IMR-90 (cell line): ENCODE results near the gene SS18L1. TPM values are rescaled to one million over a fixed set of nuclear protein-coding genes. Genes with fewer than 3 reads are reported as not detected.

ENCODE experiments used
- ATAC-seq: fragments of 200-7000 bp; cut with Tn5 transposase; 2 replicates; pipeline ENCODE4 v1.9.1; 2020; ENCODE audit warnings: low read depth, mild to moderate bottlenecking, moderate library complexity
- BruUV-seq: library from RNA; stranded (reverse); fragments of 400-500 nt; replicated peaks from 2 replicates; lab custom pipeline; 2021; lab: Mats Ljungman, UMichigan
- CTCF ChIA-PET: fragments of 300-600 bp; formaldehyde crosslinking; extraction: SDS; loops from one replicate; lab custom pipeline; 2021; ENCODE audit warnings: antibody characterized with exemption; lab: Yijun Ruan, JAX
- POLR2A ChIA-PET: fragments of 300-600 bp; sonication (Branson Sonifier 250); formaldehyde crosslinking; loops from one replicate; lab custom pipeline; 2022; ENCODE audit warnings: antibody characterized with exemption; ENCODE audit not compliant: unreplicated experiment; lab: Charles Lee
- DNase-seq: peaks from one replicate; pipeline ENCODE4 v3.0.0; 2013
- H2AFZ ChIP-seq: replicated peaks from 2 replicates; pipeline ENCODE3; 2013; ENCODE audit warnings: low read length, mild to moderate bottlenecking; ENCODE audit not compliant: poor library complexity
- H2AK5ac ChIP-seq: 2 replicates; pipeline ENCODE4 v1.6.1; 2013; ENCODE audit warnings: low read depth, low read length, inconsistent platforms
- H2AK9ac ChIP-seq: replicated peaks from 2 replicates; pipeline ENCODE3; 2013; ENCODE audit warnings: mild to moderate bottlenecking, low read depth, low read length, moderate library complexity; ENCODE audit not compliant: poor library complexity
- H2BK120ac ChIP-seq: 2 replicates; pipeline ENCODE4 v1.6.1; 2013; ENCODE audit warnings: low read depth, low read length, inconsistent platforms
- H2BK15ac ChIP-seq: 3 replicates; pipeline ENCODE4 v1.6.1; 2013; ENCODE audit warnings: low read depth, low read length, inconsistent platforms
- H2BK20ac ChIP-seq: 2 replicates; pipeline ENCODE4 v1.6.1; 2013; ENCODE audit warnings: low read depth, mild to moderate bottlenecking, inconsistent platforms, low read length, moderate library complexity
- H2BK5ac ChIP-seq: 2 replicates; pipeline ENCODE4 v1.6.1; 2013; ENCODE audit warnings: mild to moderate bottlenecking, low read depth, low read length, inconsistent platforms; ENCODE audit not compliant: poor library complexity, severe bottlenecking
- H3K14ac ChIP-seq: replicated peaks from 2 replicates; pipeline ENCODE4 v1.6.1; 2013; ENCODE audit warnings: low read depth, low read length, inconsistent platforms
- H3K18ac ChIP-seq: 2 replicates; pipeline ENCODE4 v1.6.1; 2013; ENCODE audit warnings: low read depth, low read length, control low read depth
- H3K23ac ChIP-seq: 2 replicates; pipeline ENCODE4 v1.6.1; 2013; ENCODE audit warnings: low read depth, low read length, inconsistent platforms
- H3K27ac ChIP-seq: 2 replicates; pipeline ENCODE4 v1.5.1; 2013; ENCODE audit warnings: mild to moderate bottlenecking, control low read depth, low read length; ENCODE audit not compliant: insufficient read depth
- H3K27me3 ChIP-seq: 2 replicates; pipeline ENCODE4 v1.6.1; 2013; ENCODE audit warnings: low read length; ENCODE audit not compliant: control insufficient read depth, insufficient read depth
- H3K36me3 ChIP-seq: 2 replicates; pipeline ENCODE4 v1.6.1; 2013; ENCODE audit warnings: low read length, mixed read lengths; ENCODE audit not compliant: control insufficient read depth, insufficient read depth
- H3K4ac ChIP-seq: 2 replicates; pipeline ENCODE4 v1.6.1; 2013; ENCODE audit warnings: low read depth, low read length, inconsistent platforms
- H3K4me1 ChIP-seq: 2 replicates; pipeline ENCODE4 v1.6.1; 2013; ENCODE audit warnings: low read length, mixed read lengths; ENCODE audit not compliant: control insufficient read depth, insufficient read depth
- H3K4me2 ChIP-seq: 2 replicates; pipeline ENCODE4 v1.6.1; 2013; ENCODE audit warnings: low read depth, mild to moderate bottlenecking, control low read depth, low read length, moderate library complexity
- H3K4me3 ChIP-seq: 2 replicates; pipeline ENCODE4 v1.5.1; 2013; ENCODE audit warnings: low read depth, mild to moderate bottlenecking, control low read depth, low read length, moderate library complexity; ENCODE audit not compliant: insufficient read depth
- H3K56ac ChIP-seq: 2 replicates; pipeline ENCODE4 v1.6.1; 2013; ENCODE audit warnings: low read length, inconsistent platforms; ENCODE audit not compliant: insufficient read depth; ENCODE audit errors: extremely low read depth
- H3K79me1 ChIP-seq, 2 experiments: 2 replicates each; pipeline ENCODE4 v1.6.1; 2013; ENCODE audit warnings: low read length in 2 of 2, inconsistent platforms in 1 of 2, low read depth in 1 of 2
- H3K9ac ChIP-seq: 2 replicates; pipeline ENCODE4 v1.6.1; 2013; ENCODE audit warnings: low read depth, low read length, control low read depth
- H3K9me1 ChIP-seq: 2 replicates; pipeline ENCODE4 v1.6.1; 2013; ENCODE audit warnings: low read length, inconsistent platforms; ENCODE audit not compliant: insufficient read depth
- H3K9me3 ChIP-seq: 2 replicates; pipeline ENCODE4 v1.6.1; 2013; ENCODE audit warnings: low read length; ENCODE audit not compliant: control insufficient read depth, insufficient read depth
- H4K20me1 ChIP-seq: 2 replicates; pipeline ENCODE4 v1.6.1; 2013; ENCODE audit warnings: low read length, inconsistent platforms; ENCODE audit not compliant: insufficient read depth
- H4K5ac ChIP-seq: 2 replicates; pipeline ENCODE4 v1.6.1; 2013; ENCODE audit warnings: mild to moderate bottlenecking, low read depth, low read length, control low read depth
- H4K8ac ChIP-seq, 2 experiments: 2 replicates each; pipeline ENCODE4 v1.6.1; 2013; ENCODE audit warnings: low read depth in 2 of 2, low read length in 2 of 2, control low read depth in 1 of 2, inconsistent platforms in 1 of 2
- H4K91ac ChIP-seq: 2 replicates; pipeline ENCODE4 v1.6.1; 2013; ENCODE audit warnings: low read depth, low read length, inconsistent platforms; ENCODE audit not compliant: insufficient read depth
- BHLHE40 ChIP-seq: fragments of 150-350 bp; IDR thresholded peaks from 2 replicates; pipeline ENCODE4 v1.6.1; 2016; ENCODE audit warnings: mild to moderate bottlenecking, low read depth, low read length
- CEBPB ChIP-seq: IDR thresholded peaks from 2 replicates; pipeline ENCODE4 v1.6.1; 2012; ENCODE audit warnings: low read depth, low read length, improper control_type of control experiment
- CHD1 ChIP-seq: IDR thresholded peaks from 2 replicates; pipeline ENCODE4 v1.6.1; 2012; ENCODE audit warnings: low read depth, low read length, improper control_type of control experiment
- CTCF ChIP-seq: conservative IDR thresholded peaks from 2 replicates; pipeline ENCODE4 v1.5.1; 2012; ENCODE audit warnings: mild to moderate bottlenecking, low read depth, low read length, improper control_type of control experiment
- ELK1 ChIP-seq: fragments of 150-350 bp; IDR thresholded peaks from 2 replicates; pipeline ENCODE4 v1.6.1; 2016; ENCODE audit warnings: low read depth, mild to moderate bottlenecking, low read length, moderate library complexity, borderline replicate concordance
- FOS ChIP-seq: fragments of 150-350 bp; IDR thresholded peaks from 2 replicates; pipeline ENCODE4 v1.6.1; 2016; ENCODE audit warnings: low read depth, low read length
- MAFK ChIP-seq: IDR thresholded peaks from 2 replicates; pipeline ENCODE4 v1.6.1; 2012; ENCODE audit warnings: low read depth, low read length, improper control_type of control experiment
- MAZ ChIP-seq: IDR thresholded peaks from 2 replicates; pipeline ENCODE4 v1.6.1; 2012; ENCODE audit warnings: low read depth, mild to moderate bottlenecking, low read length, improper control_type of control experiment, moderate library complexity, borderline replicate concordance
- MXI1 ChIP-seq: IDR thresholded peaks from 2 replicates; pipeline ENCODE4 v1.6.1; 2012; ENCODE audit warnings: low read depth, mild to moderate bottlenecking, low read length, moderate library complexity, borderline replicate concordance
- NFE2L2 ChIP-seq: fragments of 150-350 bp; IDR thresholded peaks from 2 replicates; pipeline ENCODE4 v1.6.1; 2016; ENCODE audit warnings: low read depth, mild to moderate bottlenecking, low read length
- POLR2A ChIP-seq: IDR thresholded peaks from 2 replicates; pipeline ENCODE4 v1.6.1; 2012; ENCODE audit warnings: mild to moderate bottlenecking, low read depth, low read length
- RAD21 ChIP-seq: IDR thresholded peaks from 2 replicates; pipeline ENCODE4 v1.6.1; 2012; ENCODE audit warnings: low read length, improper control_type of control experiment
- RFX5 ChIP-seq: IDR thresholded peaks from 2 replicates; pipeline ENCODE4 v1.8.0; 2012; ENCODE audit warnings: low read depth, mild to moderate bottlenecking, low read length, moderate library complexity
- SMC3 ChIP-seq: fragments of 150-350 bp; IDR thresholded peaks from 2 replicates; pipeline ENCODE4 v1.6.1; 2016; ENCODE audit warnings: low read depth, mild to moderate bottlenecking, antibody characterized with exemption, low read length, moderate library complexity
- USF2 ChIP-seq: fragments of 150-350 bp; IDR thresholded peaks from 2 replicates; pipeline ENCODE4 v1.6.1; 2017; ENCODE audit warnings: mild to moderate bottlenecking, antibody characterized with exemption, low read length, low read depth
- WGBS, 2 experiments: methylation state at CpG; one replicate each; pipeline versions ENCODE4 v1.1.5 to v1.1.7; 2013; ENCODE audit warnings: missing lambda C conversion rate in 2 of 2; ENCODE audit not compliant: insufficient read length in 1 of 2; ENCODE audit errors: extremely low coverage in 2 of 2; 5-methylcytosine and 5-hydroxymethylcytosine counted together
- dilution Hi-C: fragments of 300-500 bp; cut with HindIII; formaldehyde crosslinking; loops from one replicate; pipeline ENCODE4 v1.14.3; 2018; ENCODE audit warnings: low sequenced_read_pairs; ENCODE audit not compliant: unreplicated experiment
- in situ Hi-C: fragments of 300-500 bp; cut with MboI; formaldehyde crosslinking; loops from 3 replicates; pipeline ENCODE4 v1.14.3; 2019; ENCODE audit warnings: low sequenced_read_pairs, inconsistent platforms, mixed read lengths
- intact Hi-C: fragments of 100-400 bp; cut with micrococcal nuclease; formaldehyde crosslinking; loops from 2 replicates; pipeline ENCODE4 v1.10.0; 2022
- polyA plus RNA-seq, 3 experiments: library from polyadenylated mRNA; depleted of rRNA; stranded (reverse); fragments of >200 nt; gene quantifications; 2 replicates each; pipeline ENCODE4 v1.2.3, GENCODE V29; 2012; ENCODE audit warnings: low replicate concordance in 1 of 3
- total RNA-seq: library from RNA; depleted of rRNA; stranded (reverse); fragments of >200 nt; gene quantifications from 2 replicates; pipeline ENCODE4 v1.2.3, GENCODE V29; 2012

SS18L1 gene
- total and polyA plus RNA-seq, 2 of the 4 experiments (the other 2 are of a cell fraction) = 8.1 to 12.2 TPM

GRCh38 chr20:62160876-62161275, 17.3 kb downstream of the SS18L1 start:
- DNase-seq = no peak
- Histone ChIP-seq H3K9me3 (no peaks in the 10 kb centered on the region), H2BK20ac (no peak overlapping the region), H3K4me1 (peaks cover 7% of the 10 kb centered on the region), H3K23ac (0 out of 2 replicates have a peak overlapping the region, but pooled peaks have one; percentile 59), H2BK5ac (peak overlapping the region; percentile 41), H3K27ac (no peak overlapping the region), H3K36me3 (peaks cover 48% of the 10 kb centered on the region), H2BK15ac (no peak overlapping the region), H4K5ac (no peak overlapping the region), H3K18ac (no peak overlapping the region), H3K56ac (no peak overlapping the region), H2AFZ (peak overlapping the region; percentile 49), H4K91ac (no peak overlapping the region), H3K4me3 (no peak overlapping the region), H3K9ac (no peak overlapping the region), H3K4ac (no peak overlapping the region), H3K27me3 (no peaks in the 10 kb centered on the region), H4K20me1 (peaks cover 43% of the 10 kb centered on the region), H2BK120ac (no peak overlapping the region), H4K8ac (no peak overlapping the region), H3K9me1 (peaks cover 16% of the 10 kb centered on the region; the same call in 1 of the 2 replicates), H3K4me2 (no peak overlapping the region), H3K14ac (no peak overlapping the region; the same call in 1 of the 2 replicates), H2AK5ac (peak overlapping the region; percentile 51; the same call in 1 of the 2 replicates), H3K79me1 (peaks cover 9 to 55% of the 10 kb centered on the region in 2 experiments), H2AK9ac (peak overlapping the region; percentile 72)
- WGBS, 2 experiments = 86% methylated on average over 1 of the region's 17 CpGs; no CpG with 5 or more reads in 1 of the 2 experiments
- dilution Hi-C loops (no loop called here), intact Hi-C loops (no loop called here), in situ Hi-C loops (no loop called here)
- POLR2A ChIA-PET = no interaction called here
- CTCF ChIA-PET = no interaction called here
- ATAC-seq = no peak
- TF ChIP-seq RAD21 = no peak
- TF ChIP-seq RFX5 = no peak
- TF ChIP-seq CHD1 = no peak
- TF ChIP-seq CEBPB = no peak
- TF ChIP-seq MAFK = no peak
- no peak for TF ChIP-seq BHLHE40
- TF ChIP-seq FOS = no peak
- TF ChIP-seq NFE2L2 = no peak
- TF ChIP-seq SMC3 = no peak
- TF ChIP-seq USF2 = no peak
- TF ChIP-seq ELK1 = no peak
- no peak for TF ChIP-seq POLR2A
- no peak for TF ChIP-seq MXI1
- TF ChIP-seq CTCF = no peak
- no peak for TF ChIP-seq MAZ
- BruUV-seq = no TSS peak
